Suprapubic skin (tissue), 4 donors: Measurements from ENCODE around the gene DDX53. TPM values are rescaled to one million over a fixed set of nuclear protein-coding genes. Genes with fewer than 3 reads are reported as not detected.

Experiments
- DNase-seq, 2 donors: peaks; one replicate each; pipeline ENCODE4 v3.0.0-alpha.2; 2019; ENCODE audit warnings: low spot score in 2 of 2
- H3K27ac ChIP-seq: fragments of 200-600 bp; sonication (generic); one replicate; pipeline ENCODE4 v1.5.1; 2019
- H3K27me3 ChIP-seq: fragments of 200-600 bp; sonication (generic); one replicate; pipeline ENCODE4 v1.5.1; 2019
- H3K36me3 ChIP-seq: fragments of 200-600 bp; sonication (generic); one replicate; pipeline ENCODE4 v1.5.1; 2019
- H3K4me1 ChIP-seq: fragments of 200-600 bp; sonication (generic); one replicate; pipeline ENCODE4 v1.5.1; 2019
- H3K4me3 ChIP-seq: fragments of 200-600 bp; sonication (generic); one replicate; pipeline ENCODE4 v1.5.1; 2019; ENCODE audit warnings: mild to moderate bottlenecking
- H3K9me3 ChIP-seq: fragments of 200-600 bp; sonication (generic); one replicate; pipeline ENCODE4 v1.5.1; 2019
- EP300 ChIP-seq: sonication (generic); formaldehyde crosslinking; IDR thresholded peaks from one replicate; pipeline ENCODE4 v1.6.1; 2017; ENCODE audit warnings: antibody characterized with exemption
- POLR2A ChIP-seq, 2 donors: fragments of 450-650 bp; IDR thresholded peaks; one replicate each; pipeline ENCODE4 v1.6.1; 2017; ENCODE audit warnings: antibody characterized with exemption in 2 of 2, mild to moderate bottlenecking in 2 of 2, moderate library complexity in 2 of 2
- POLR2AphosphoS5 ChIP-seq, 3 donors: sonication (generic); formaldehyde crosslinking; IDR thresholded peaks; one replicate each; pipeline ENCODE4 v1.6.1; 2017; ENCODE audit warnings: antibody characterized with exemption in 3 of 3
- WGBS: methylation state at CpG from one replicate; pipeline ENCODE4 v1.1.5; 2018; 5-methylcytosine and 5-hydroxymethylcytosine counted together
- total RNA-seq, 4 donors: library from RNA; depleted of rRNA; stranded (reverse); fragments of >200 nt; gene quantifications; one replicate each; pipeline ENCODE4 v1.1.0, GENCODE V29; 2016
- TF ChIP-seq, protein P1 (sequence below), 2 donors: fragments of 200-600 bp in 1 of 2; fragments of 450-650 bp in 1 of 2; sonication (generic) in 1 of 2; IDR thresholded peaks; one replicate each; pipeline ENCODE4 v1.5.1; 2016 to 2019; ENCODE audit warnings: antibody characterized with exemption in 2 of 2, mild to moderate bottlenecking in 1 of 2, moderate library complexity in 1 of 2

The DDX53 gene
- total RNA-seq = not detected

DNA sequence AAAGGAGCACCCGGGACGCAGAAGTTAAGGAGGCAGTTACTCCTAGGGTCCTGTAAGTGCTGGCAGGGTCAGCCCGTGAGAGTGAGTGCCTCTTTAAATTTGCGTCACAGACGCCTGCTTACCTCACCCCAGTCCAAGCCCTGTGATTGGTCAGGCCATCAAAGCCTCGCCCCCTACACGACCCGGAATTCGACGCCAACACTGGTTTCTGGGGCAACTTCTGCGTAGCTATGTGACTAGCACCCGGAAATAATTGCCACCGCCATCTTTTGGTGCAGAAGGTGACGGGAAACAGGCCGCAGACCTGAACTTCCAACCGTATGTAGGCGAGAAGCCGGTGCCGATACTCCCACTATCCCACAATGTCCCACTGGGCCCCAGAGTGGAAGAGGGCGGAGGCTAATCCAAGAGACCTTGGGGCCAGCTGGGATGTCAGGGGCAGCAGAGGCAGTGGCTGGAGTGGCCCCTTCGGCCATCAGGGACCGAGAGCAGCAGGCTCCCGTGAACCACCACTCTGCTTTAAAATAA lies at the start of gene DDX53:
Gene DDX53, plus strand, starts transcription at position 265 of the 528 bp plus-strand sequence. Its CDS starts 98 bp downstream, at position 363.
- H3K4me3 ChIP-seq = no peak within 1 kb of the TSS
- no peak for DNase-seq
- H3K9me3 ChIP-seq = no peaks in the 10 kb centered on the region
- no peaks in the 10 kb centered on the region for H3K4me1 ChIP-seq
- no peak within 1 kb of the TSS for H3K27ac ChIP-seq
- no peak for TF ChIP-seq POLR2A (IDR thresholded peaks at IDR 0.05)
- TF ChIP-seq EP300 = no peak
- TF ChIP-seq POLR2AphosphoS5 (IDR thresholded peaks at IDR 0.05) = no peak
- TF ChIP-seq, protein P1, sequence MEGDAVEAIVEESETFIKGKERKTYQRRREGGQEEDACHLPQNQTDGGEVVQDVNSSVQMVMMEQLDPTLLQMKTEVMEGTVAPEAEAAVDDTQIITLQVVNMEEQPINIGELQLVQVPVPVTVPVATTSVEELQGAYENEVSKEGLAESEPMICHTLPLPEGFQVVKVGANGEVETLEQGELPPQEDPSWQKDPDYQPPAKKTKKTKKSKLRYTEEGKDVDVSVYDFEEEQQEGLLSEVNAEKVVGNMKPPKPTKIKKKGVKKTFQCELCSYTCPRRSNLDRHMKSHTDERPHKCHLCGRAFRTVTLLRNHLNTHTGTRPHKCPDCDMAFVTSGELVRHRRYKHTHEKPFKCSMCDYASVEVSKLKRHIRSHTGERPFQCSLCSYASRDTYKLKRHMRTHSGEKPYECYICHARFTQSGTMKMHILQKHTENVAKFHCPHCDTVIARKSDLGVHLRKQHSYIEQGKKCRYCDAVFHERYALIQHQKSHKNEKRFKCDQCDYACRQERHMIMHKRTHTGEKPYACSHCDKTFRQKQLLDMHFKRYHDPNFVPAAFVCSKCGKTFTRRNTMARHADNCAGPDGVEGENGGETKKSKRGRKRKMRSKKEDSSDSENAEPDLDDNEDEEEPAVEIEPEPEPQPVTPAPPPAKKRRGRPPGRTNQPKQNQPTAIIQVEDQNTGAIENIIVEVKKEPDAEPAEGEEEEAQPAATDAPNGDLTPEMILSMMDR (IDR thresholded peaks at IDR 0.05) = no peak
- H3K27me3 ChIP-seq = no peaks in the 10 kb centered on the region
- no peaks in the 10 kb centered on the region for H3K36me3 ChIP-seq
- 83% methylated on average over 23 of the region's 23 CpGs for WGBS

DNA sequence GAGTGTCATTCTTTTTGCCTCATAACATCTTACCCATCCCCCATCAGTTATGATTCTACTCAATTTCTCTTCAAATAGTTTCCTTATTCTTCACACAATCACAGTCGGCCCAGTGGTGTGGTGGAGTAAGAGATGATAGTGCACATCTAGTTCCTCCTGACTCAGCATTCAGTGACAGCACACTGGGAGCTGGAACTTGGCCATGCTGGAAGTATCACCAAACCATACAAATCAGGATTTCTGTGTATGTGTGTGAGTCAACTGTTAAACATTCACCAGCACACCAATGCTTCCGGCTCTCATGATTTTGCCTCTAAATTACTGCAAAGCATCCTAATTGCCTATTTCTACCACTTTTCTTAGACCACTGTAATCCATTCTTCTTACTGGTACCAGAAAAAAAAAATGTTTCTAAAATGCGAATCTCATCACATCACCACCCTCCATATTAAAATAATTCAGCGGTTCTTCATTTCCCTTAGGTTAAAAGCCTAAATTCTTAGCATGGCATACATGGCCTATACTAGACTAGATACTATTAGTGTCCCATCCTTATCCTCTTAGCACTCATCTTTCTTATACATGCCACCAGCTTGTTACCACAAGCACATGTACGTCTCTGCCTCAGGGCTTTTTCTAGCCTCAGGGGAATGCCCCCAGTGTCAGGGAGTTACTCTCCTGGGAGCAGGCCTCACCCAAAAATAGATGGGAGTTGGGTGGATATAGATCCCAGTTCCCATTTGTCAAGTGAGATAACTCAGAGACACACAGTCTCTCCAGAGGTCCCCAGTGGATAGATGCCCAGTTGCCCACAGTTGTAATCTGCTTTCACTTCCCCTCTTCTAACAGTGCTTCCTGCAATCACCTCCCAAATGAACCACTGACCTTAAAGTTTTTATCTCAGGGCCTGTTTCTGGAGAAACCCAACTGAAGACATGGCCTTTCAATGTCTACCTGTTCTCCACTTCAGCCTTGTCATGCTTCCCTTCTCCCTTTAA lies 49.2 kb upstream of the DDX53 start:
- WGBS = 79% methylated on average over 5 of the region's 5 CpGs
- H3K9me3 ChIP-seq = no peaks in the 10 kb centered on the region

DNA sequence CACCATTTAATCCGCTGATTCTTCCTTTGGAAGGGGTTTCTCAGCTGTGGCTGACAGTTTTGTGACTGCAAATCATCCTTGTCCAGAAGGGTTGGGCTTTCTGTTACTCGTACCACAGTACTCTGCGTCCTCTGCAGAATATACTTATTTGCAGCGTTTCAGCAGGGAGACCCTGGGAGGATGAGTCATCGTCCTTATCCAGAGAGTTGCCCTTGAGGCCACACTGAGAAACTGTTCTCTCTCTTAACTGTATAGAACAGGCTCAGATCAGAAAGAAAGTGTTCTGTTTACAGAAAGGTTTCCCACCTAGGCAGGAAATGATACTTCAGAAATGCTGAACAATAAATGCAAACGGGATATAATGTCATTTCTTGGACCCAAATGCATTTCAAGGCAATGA lies 47.8 kb upstream of the DDX53 start:
- DNase-seq = no peak
- Histone ChIP-seq H3K27me3 (no peaks in the 10 kb centered on the region), H3K27ac (no peak overlapping the region), H3K4me3 (no peak overlapping the region), H3K9me3 (no peaks in the 10 kb centered on the region), H3K4me1 (no peaks in the 10 kb centered on the region), H3K36me3 (no peaks in the 10 kb centered on the region)
- TF ChIP-seq, protein P1 (IDR thresholded peaks at IDR 0.05) = no peak
- TF ChIP-seq POLR2A (IDR thresholded peaks at IDR 0.05) (no peak), EP300 (no peak), POLR2AphosphoS5 (IDR thresholded peaks at IDR 0.05) (no peak)
- 46% methylated on average over 6 of the region's 6 CpGs for WGBS

More for the DNA sequence above, 49.2 kb upstream of the DDX53 start:
- Histone ChIP-seq H3K27ac (no peak overlapping the region), H3K4me3 (no peak overlapping the region), H3K4me1 (no peaks in the 10 kb centered on the region), H3K36me3 (no peaks in the 10 kb centered on the region), H3K27me3 (no peaks in the 10 kb centered on the region)
- TF ChIP-seq, protein P1 (IDR thresholded peaks at IDR 0.05) = no peak
- TF ChIP-seq POLR2AphosphoS5 (IDR thresholded peaks at IDR 0.05) (no peak), EP300 (no peak), POLR2A (IDR thresholded peaks at IDR 0.05) (no peak)
- DNase-seq = no peak

DNA sequence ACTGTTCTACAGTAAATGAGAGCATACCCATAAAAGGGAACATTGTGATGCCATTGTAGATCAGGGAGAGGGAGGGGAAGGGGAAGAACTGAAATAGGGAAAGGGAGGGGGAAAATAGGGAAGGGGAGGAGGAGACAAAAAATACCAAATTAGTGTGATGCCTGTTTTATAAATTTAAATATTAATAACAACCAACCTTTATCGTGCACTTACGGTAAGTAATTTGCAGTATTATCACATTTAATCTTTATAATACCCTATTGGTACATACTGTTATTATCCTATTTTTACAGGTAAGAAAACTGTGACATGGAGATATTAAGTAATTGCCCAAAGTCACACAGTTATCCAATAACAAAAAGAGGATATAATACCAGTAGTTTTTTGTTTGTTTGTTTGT lies 41.5 kb upstream of the DDX53 start:
- TF ChIP-seq EP300 = no peak
- no peak for TF ChIP-seq POLR2A (IDR thresholded peaks at IDR 0.05)
- TF ChIP-seq, protein P1 (IDR thresholded peaks at IDR 0.05) = no peak
- TF ChIP-seq POLR2AphosphoS5 (IDR thresholded peaks at IDR 0.05) = no peak
- no peaks in the 10 kb centered on the region for H3K27me3 ChIP-seq
- H3K27ac ChIP-seq = no peak overlapping the region
- H3K4me3 ChIP-seq = no peak overlapping the region
- DNase-seq = no peak
- 96% methylated on average over 2 of the region's 2 CpGs for WGBS
- H3K4me1 ChIP-seq = no peaks in the 10 kb centered on the region
- H3K36me3 ChIP-seq = no peaks in the 10 kb centered on the region
- no peaks in the 10 kb centered on the region for H3K9me3 ChIP-seq
